Epithelial cell of esophagus (primary cell): Measurements from ENCODE around the gene RNF186.
"Not testable (repeated sequence)": the region's sequence is repeated elsewhere in the genome, so short reads cannot be mapped to it uniquely, and the experiment has no call there.

Experiments used
- DNase-seq: peaks from one replicate; pipeline ENCODE4 v3.0.0; 2010; ENCODE audit warnings: low read depth
- H3K4me3 ChIP-seq: 2 replicates; pipeline ENCODE4 v1.5.1; 2011; ENCODE audit warnings: mild to moderate bottlenecking, low read length, control low read depth
- TF ChIP-seq, protein P1 (sequence below): IDR thresholded peaks from 2 replicates; pipeline ENCODE4 v1.5.1; 2011; ENCODE audit warnings: low read depth, mild to moderate bottlenecking, low read length, control low read depth, inconsistent platforms; ENCODE audit not compliant: insufficient read depth; ENCODE audit errors: missing control alignments

RNF186 gene

DNA sequence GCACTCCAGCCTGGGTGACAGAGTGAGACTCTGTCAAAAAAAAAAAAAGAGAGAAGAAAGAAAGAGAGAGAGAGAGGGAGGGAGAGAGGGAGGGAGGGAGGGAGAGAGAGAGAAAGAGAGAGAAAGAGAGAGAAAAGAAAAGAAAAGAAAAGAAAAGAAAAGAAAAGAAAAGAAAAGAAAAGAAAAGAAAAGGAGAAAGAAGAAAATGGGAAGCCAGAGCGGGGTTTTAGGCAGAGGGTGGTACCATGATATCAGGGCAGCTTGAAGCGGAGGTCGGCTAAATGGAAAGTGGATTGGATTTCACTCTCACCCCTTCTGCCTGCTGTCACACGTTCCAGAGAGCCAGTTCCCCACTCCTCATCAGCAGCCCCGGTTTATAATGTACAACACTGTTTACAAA is 17.3 kb downstream of the RNF186 start:
- TF ChIP-seq, protein P1, sequence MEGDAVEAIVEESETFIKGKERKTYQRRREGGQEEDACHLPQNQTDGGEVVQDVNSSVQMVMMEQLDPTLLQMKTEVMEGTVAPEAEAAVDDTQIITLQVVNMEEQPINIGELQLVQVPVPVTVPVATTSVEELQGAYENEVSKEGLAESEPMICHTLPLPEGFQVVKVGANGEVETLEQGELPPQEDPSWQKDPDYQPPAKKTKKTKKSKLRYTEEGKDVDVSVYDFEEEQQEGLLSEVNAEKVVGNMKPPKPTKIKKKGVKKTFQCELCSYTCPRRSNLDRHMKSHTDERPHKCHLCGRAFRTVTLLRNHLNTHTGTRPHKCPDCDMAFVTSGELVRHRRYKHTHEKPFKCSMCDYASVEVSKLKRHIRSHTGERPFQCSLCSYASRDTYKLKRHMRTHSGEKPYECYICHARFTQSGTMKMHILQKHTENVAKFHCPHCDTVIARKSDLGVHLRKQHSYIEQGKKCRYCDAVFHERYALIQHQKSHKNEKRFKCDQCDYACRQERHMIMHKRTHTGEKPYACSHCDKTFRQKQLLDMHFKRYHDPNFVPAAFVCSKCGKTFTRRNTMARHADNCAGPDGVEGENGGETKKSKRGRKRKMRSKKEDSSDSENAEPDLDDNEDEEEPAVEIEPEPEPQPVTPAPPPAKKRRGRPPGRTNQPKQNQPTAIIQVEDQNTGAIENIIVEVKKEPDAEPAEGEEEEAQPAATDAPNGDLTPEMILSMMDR = no peak
- no peak overlapping the region for H3K4me3 ChIP-seq
- no peak for DNase-seq

DNA sequence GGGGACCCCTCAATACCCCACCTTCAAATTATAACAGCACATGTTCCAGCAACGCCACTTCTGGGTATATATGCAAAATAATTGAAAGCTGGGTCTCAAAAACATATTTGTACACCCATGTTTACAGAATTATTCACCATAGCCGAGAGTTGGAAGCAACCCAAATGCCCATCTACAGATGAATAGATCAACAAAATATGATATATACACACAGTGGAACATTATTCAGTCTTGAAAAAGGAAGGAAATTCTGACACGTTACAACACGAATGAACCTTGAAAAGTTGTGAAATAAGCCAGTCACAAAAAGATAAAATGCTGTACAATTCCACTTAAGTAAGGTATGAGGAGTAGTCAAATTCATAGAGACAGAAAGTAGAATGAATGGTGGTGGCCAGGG is 20.5 kb downstream of the RNF186 start:
- H3K4me3 ChIP-seq = no peak overlapping the region
- no peak for DNase-seq
- TF ChIP-seq, protein P1 = no peak

DNA sequence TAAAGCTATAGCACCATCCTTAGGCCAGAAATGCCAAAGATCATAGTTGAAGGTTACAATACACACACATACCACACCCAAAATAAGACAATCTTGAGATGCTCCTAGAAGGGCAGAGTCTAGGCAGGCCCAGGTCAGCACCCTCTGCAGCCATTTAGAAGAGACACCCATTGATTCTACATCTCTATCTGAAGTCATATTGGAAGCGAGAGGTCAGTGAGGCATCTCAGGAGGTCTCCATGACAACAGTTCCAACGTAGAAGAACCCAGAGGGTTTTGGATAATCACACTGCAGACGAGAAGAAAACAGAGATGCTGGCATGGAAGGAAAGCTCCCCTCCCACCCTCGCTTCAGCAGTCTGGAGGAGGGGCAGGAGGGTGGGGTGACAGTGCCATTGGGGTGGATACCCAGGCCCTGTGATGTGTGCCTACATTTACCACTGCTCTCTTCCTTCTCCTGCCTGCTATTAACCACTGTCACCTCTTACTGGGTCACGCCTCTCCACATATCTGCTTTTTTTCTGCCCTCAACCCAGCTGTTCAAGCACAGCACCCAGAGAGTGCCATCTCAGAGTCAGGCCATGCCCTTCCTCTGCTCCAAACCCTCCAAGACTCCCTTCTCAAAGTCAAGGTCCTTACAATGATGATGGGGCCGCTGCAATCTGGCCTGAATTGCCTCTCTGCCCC is 21.6 kb downstream of the RNF186 start:
- TF ChIP-seq, protein P1 = no peak
- DNase-seq = no peak

DNA sequence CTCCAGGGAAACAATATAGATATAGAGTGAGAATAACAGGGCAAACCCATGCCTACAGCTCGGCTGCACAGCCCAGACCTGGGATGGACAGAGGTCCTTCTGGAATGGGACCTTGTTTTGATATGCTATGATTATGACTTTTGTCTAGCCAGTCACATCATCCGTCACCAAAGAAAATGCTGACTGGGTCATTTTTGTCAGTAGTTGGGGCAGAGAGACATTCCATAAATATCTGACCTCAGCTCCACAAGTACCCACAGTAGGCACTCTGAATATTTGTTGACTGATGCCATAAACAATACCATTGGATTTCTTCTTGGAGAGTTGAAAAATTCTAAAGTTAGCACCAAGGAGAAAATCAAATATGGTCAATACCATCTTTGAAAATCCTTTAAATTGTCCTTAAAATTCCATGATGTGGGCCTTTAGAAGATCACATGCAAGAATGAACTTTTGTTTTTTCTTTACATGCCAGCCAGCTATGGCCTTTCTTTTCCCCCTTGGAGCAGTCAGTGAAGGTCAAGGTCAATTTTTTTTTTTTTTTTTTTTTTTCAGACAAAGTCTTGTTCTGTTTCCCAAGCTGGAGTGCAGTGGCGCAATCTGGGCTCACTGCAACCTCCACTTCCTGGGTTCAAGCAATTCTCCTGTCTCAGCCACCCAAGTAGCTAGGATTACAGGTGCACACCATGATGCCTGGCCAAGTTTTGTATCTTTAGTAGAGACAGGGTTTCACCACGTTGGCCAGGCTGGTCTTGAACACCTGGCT is 22.7 kb downstream of the RNF186 start:
- no peak for DNase-seq
- TF ChIP-seq, protein P1 = no peak
- no peak overlapping the region for H3K4me3 ChIP-seq

More for the DNA sequence above, 21.6 kb downstream of the RNF186 start:
- no peak overlapping the region for H3K4me3 ChIP-seq

DNA sequence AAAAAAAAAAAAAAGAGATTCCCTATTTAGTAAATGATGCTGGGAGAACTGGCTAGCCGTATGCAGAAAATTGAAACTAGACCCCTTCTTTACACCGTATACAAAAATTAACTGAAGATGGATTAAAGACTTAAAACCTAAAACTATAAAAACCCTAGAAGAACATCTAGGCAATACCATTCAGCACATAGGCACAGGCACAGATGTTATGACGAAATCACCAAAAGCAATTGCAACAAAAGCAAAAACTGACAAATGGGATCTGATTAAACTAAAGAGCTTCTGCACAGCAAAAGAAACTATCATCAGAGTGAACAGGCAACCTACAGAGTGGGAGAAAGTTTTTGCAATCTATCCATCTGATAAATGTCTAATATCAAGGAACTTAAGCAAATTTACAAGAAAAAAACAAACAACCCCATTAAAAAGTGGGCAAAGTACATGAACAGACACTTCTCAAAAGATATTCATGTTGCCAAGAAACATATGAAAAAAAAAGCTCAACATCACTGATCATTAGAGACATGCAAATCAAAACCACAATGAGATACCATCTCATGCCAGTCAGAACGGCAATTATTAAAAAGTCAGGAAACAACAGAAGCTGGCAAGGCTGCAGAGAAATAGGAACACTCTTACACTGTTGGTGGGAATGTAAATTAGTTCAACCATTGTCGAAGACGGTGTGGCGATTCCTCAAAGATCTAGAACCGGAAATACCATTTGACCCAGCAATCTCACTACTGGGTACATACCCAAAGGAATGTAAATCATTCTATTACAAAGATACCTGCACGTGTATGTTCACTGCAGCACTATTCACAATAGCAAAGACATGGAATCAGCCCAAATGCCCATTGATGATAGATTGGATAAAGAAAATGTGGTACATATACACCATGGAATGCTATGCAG is 24.8 kb downstream of the RNF186 start:
- DNase-seq = not testable (repeated sequence)

DNA sequence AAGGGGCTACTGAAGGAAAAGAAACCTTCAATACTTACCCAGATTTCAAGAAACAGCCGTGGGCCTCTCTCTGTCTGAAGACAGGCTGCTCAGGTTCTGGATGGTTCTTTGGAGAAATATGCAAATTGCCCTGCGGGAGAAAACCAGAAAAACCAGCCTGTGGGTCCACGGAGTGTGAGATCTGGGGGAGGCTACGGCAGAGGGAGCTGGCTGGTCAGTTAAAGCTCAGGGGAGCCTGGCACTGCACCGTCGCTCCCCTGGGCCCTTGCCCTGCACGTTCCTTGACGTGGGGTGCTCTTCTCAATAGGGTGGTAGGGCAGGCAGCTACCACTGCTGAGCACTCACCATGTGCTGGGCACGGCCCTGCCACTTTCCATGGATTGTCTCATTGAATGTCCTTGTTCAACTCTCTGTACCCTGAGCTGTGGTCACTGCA is 28.1 kb downstream of the RNF186 start:
- TF ChIP-seq, protein P1 = no peak
- H3K4me3 ChIP-seq = no peak overlapping the region
- DNase-seq = peak; percentile 76

More for the DNA sequence above, 24.8 kb downstream of the RNF186 start:
- not testable (repeated sequence) for H3K4me3 ChIP-seq

DNA sequence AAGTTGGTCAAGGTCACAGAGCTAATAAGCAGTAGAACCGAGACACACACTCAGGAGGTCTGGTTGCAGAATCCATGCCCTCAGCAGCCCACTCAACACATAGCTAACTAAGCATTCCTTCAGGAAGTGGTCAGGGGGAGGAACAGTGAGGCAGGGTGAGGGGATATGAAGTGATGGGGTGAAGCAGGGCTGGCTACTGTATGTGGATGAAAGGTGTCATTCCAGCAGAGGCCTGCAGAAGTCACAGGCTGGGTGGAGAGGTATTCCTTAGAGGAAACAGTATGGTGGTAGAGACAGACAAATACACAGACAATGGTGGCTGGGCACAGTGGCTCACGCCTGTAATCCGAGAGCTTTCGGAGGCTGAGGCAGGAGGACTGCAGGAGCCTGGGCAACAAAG is 29.4 kb downstream of the RNF186 start:
- TF ChIP-seq, protein P1 = no peak
- H3K4me3 ChIP-seq = no peak overlapping the region
- no peak for DNase-seq
